Measurements from ENCODE around the gene GPC5.

GPC5 gene

DNA sequence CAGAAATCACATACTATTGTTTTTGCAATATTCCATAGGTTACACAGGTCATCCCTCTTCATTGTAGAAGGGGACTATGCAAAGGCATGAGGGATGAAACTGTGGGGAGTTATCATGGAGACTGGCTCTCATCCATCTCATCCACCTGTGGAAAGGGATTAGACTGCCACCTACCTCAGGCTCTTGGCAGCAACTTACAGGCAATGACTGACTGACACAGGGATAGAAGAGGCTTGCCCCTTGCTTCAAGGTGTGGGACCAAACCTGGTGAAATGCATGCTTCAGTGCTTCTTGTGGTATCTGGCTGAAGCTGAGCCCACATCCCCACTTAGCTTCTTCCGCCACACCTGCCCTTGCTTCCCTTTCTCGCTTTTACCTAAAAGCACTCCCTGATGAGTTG lies 341.3 kb downstream of the GPC5 start:
- H3K4me2 ChIP-seq, result no peak overlapping the region
- TF ChIP-seq, protein P1, sequence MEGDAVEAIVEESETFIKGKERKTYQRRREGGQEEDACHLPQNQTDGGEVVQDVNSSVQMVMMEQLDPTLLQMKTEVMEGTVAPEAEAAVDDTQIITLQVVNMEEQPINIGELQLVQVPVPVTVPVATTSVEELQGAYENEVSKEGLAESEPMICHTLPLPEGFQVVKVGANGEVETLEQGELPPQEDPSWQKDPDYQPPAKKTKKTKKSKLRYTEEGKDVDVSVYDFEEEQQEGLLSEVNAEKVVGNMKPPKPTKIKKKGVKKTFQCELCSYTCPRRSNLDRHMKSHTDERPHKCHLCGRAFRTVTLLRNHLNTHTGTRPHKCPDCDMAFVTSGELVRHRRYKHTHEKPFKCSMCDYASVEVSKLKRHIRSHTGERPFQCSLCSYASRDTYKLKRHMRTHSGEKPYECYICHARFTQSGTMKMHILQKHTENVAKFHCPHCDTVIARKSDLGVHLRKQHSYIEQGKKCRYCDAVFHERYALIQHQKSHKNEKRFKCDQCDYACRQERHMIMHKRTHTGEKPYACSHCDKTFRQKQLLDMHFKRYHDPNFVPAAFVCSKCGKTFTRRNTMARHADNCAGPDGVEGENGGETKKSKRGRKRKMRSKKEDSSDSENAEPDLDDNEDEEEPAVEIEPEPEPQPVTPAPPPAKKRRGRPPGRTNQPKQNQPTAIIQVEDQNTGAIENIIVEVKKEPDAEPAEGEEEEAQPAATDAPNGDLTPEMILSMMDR (conservative IDR thresholded peaks at IDR 0.05; ENCODE audit: low read depth, low read length), result no peak
- no peak overlapping the region for H3K27ac ChIP-seq
- H3K79me2 ChIP-seq (ENCODE audit: insufficient read depth, low read depth), result no peaks in the 10 kb centered on the region
- H3K4me3 ChIP-seq (IDR thresholded peaks at IDR 0.05; ENCODE audit: insufficient read depth, low read depth, low read length), result no peak overlapping the region
- no peak overlapping the region for H2AFZ ChIP-seq (ENCODE audit: low read depth)
- H3K36me3 ChIP-seq (ENCODE audit: insufficient read depth), result no peaks in the 10 kb centered on the region
- no peaks in the 10 kb centered on the region for H3K4me1 ChIP-seq (ENCODE audit: low read depth, poor library complexity, severe bottlenecking)
- H3K9ac ChIP-seq, result no peak overlapping the region
- no peaks in the 10 kb centered on the region for H4K20me1 ChIP-seq (ENCODE audit: insufficient read depth)
- no peaks in the 10 kb centered on the region for H3K27me3 ChIP-seq (ENCODE audit: insufficient read depth, low read depth)

DNA sequence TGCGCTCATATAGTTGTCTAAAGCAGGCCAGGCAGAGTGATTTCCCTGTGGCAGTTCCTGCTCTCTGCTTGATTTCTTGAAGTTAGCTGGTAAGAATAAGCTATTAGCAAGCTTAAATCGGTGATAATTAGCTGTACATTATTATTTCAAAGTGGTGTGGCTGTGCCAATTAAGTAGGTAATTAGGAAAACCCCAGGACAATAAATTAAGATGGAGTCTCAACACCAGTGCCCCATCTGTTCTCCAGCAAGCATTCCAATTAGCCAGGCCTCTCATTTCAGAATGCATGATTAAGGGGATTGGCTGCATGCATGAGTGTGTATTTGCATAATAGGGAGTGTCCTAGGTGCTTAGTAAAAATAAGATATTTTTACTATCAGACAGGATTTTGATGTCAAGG lies 342.3 kb downstream of the GPC5 start:
- Histone ChIP-seq H3K36me3 (ENCODE audit: insufficient read depth) (no peaks in the 10 kb centered on the region), H3K27ac (no peak overlapping the region), H3K4me1 (ENCODE audit: low read depth, poor library complexity, severe bottlenecking) (no peaks in the 10 kb centered on the region), H3K27me3 (ENCODE audit: insufficient read depth, low read depth) (no peaks in the 10 kb centered on the region), H3K9ac (no peak overlapping the region), H3K79me2 (ENCODE audit: insufficient read depth, low read depth) (no peaks in the 10 kb centered on the region), H4K20me1 (ENCODE audit: insufficient read depth) (no peaks in the 10 kb centered on the region), H3K4me3 (IDR thresholded peaks at IDR 0.05; ENCODE audit: insufficient read depth, low read depth, low read length) (no peak overlapping the region), H3K4me2 (no peak overlapping the region), H2AFZ (ENCODE audit: low read depth) (no peak overlapping the region)
- TF ChIP-seq, protein P1 (conservative IDR thresholded peaks at IDR 0.05; ENCODE audit: low read depth, low read length), result no peak

DNA sequence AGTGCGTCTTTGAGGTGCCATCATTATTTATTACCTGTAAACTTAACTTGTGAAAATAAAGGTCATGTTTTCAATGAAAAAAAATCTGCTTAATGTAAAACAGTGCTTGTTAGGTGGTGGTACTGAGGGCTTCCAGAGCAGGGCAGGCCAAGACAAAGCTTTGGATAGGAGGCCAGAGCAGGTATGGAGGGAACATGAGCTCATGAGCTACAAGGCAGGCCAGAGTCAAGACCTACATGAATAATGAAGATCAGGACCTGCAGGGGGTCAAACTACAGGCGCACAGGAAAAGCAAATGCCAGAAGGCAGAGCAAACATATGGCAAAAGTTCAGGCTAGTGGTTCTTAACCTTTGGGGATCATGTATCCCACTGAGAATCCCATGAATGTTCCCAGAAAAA lies 343.5 kb downstream of the GPC5 start:
- H3K9ac ChIP-seq, result no peak overlapping the region
- TF ChIP-seq, protein P1 (conservative IDR thresholded peaks at IDR 0.05; ENCODE audit: low read depth, low read length), result no peak
- H3K4me3 ChIP-seq (IDR thresholded peaks at IDR 0.05; ENCODE audit: insufficient read depth, low read depth, low read length), result no peak overlapping the region
- H4K20me1 ChIP-seq (ENCODE audit: insufficient read depth), result no peaks in the 10 kb centered on the region
- no peaks in the 10 kb centered on the region for H3K36me3 ChIP-seq (ENCODE audit: insufficient read depth)
- no peak overlapping the region for H2AFZ ChIP-seq (ENCODE audit: low read depth)
- H3K79me2 ChIP-seq (ENCODE audit: insufficient read depth, low read depth), result no peaks in the 10 kb centered on the region
- no peak overlapping the region for H3K27ac ChIP-seq
- no peak overlapping the region for H3K4me2 ChIP-seq
- no peaks in the 10 kb centered on the region for H3K27me3 ChIP-seq (ENCODE audit: insufficient read depth, low read depth)
- no peaks in the 10 kb centered on the region for H3K4me1 ChIP-seq (ENCODE audit: low read depth, poor library complexity, severe bottlenecking)

DNA sequence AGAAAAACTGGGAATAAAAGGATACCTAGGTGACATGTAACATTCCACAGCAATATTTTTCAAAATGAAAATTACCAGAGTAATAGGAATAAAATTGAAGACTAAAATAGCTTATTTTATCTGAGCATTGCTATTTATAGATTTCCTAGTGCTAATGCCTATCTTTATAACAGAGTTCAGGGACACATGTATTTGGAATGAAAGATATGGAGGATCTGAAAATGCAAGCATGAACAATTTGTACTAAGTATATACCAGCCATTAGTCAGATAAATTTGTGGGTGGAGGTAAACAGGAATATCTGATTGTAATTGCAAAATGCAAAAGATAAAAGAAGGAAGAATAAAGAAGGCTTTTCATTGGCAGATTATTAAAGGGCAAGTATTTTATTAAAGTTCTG lies 345.9 kb downstream of the GPC5 start:
- no peaks in the 10 kb centered on the region for H3K27me3 ChIP-seq (ENCODE audit: insufficient read depth, low read depth)
- TF ChIP-seq, protein P1 (conservative IDR thresholded peaks at IDR 0.05; ENCODE audit: low read depth, low read length), result no peak
- no peaks in the 10 kb centered on the region for H3K36me3 ChIP-seq (ENCODE audit: insufficient read depth)
- no peaks in the 10 kb centered on the region for H3K4me1 ChIP-seq (ENCODE audit: low read depth, poor library complexity, severe bottlenecking)
- H2AFZ ChIP-seq (ENCODE audit: low read depth), result no peak overlapping the region
- H3K9ac ChIP-seq, result no peak overlapping the region
- H4K20me1 ChIP-seq (ENCODE audit: insufficient read depth), result no peaks in the 10 kb centered on the region
- no peak overlapping the region for H3K4me3 ChIP-seq (IDR thresholded peaks at IDR 0.05; ENCODE audit: insufficient read depth, low read depth, low read length)
- no peak overlapping the region for H3K27ac ChIP-seq
- H3K4me2 ChIP-seq, result no peak overlapping the region
- no peaks in the 10 kb centered on the region for H3K79me2 ChIP-seq (ENCODE audit: insufficient read depth, low read depth)

DNA sequence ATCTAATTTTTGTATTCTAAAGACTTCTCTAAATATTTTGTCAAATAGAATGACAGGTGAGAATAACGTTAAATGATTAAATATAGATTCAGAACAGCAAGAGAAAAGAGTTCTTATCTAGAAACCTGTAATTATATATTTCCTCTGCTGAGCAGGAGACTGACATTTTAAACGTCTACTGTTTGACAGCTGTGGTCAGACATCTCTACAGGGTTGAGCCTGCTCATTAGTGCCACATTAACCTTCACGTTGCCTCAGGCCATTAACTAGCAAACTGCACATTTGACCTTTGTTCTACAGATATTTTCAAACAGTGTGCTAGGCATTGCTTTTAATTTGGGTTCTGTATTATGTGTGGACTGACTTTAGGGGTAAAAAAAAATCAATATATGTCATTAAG lies 347.5 kb downstream of the GPC5 start:
- no peaks in the 10 kb centered on the region for H4K20me1 ChIP-seq (ENCODE audit: insufficient read depth)
- no peak overlapping the region for H3K4me3 ChIP-seq (IDR thresholded peaks at IDR 0.05; ENCODE audit: insufficient read depth, low read depth, low read length)
- H3K36me3 ChIP-seq (ENCODE audit: insufficient read depth), result no peaks in the 10 kb centered on the region
- no peak overlapping the region for H3K27ac ChIP-seq
- H3K27me3 ChIP-seq (ENCODE audit: insufficient read depth, low read depth), result no peaks in the 10 kb centered on the region
- no peaks in the 10 kb centered on the region for H3K4me1 ChIP-seq (ENCODE audit: low read depth, poor library complexity, severe bottlenecking)
- H3K9ac ChIP-seq, result no peak overlapping the region
- H2AFZ ChIP-seq (ENCODE audit: low read depth), result no peak overlapping the region
- H3K4me2 ChIP-seq, result no peak overlapping the region
- no peaks in the 10 kb centered on the region for H3K79me2 ChIP-seq (ENCODE audit: insufficient read depth, low read depth)
- TF ChIP-seq, protein P1 (conservative IDR thresholded peaks at IDR 0.05; ENCODE audit: low read depth, low read length), result no peak
